Prostate gland (tissue), 2 donors: Measurements from ENCODE around the gene ROBO1.

Experiments used
- CTCF ChIP-seq, 4 experiments: fragments of 200-600 bp in 2 of 4; fragments of 450-650 bp in 2 of 4; sonication (generic) in 2 of 4; IDR thresholded peaks; 1 replicate in 3 of 4; 2 replicates in 1 of 4; pipeline ENCODE4 v1.5.1; 2016 to 2019; ENCODE audit warnings: antibody characterized with exemption in 4 of 4, mild to moderate bottlenecking in 2 of 4, moderate library complexity in 2 of 4
- POLR2A ChIP-seq: fragments of 450-650 bp; IDR thresholded peaks from one replicate; pipeline ENCODE4 v1.6.1; 2016; ENCODE audit warnings: antibody characterized with exemption, mild to moderate bottlenecking
- POLR2AphosphoS5 ChIP-seq: sonication (generic); formaldehyde crosslinking; IDR thresholded peaks from one replicate; pipeline ENCODE4 v1.6.1; 2017; ENCODE audit warnings: antibody characterized with exemption

- TF ChIP-seq CTCF (IDR thresholded peaks at IDR 0.05) (no peak), POLR2AphosphoS5 (no peak), POLR2A (no peak)
Observed at GRCh38 chr3:79810581-79810980, 42.8 kb upstream of the ROBO1 start.
